HAP-1 (cell line): Measurements from ENCODE around the gene ZPLD1.
A peak's percentile ranks its signal among the peaks of the same experiment; 100 is the strongest.

Experiments
- DNase-seq, 2 experiments: peaks; one replicate each; pipeline ENCODE4 v3.0.0-alpha.2; 2016 to 2020; ENCODE audit warnings: low spot score in 2 of 2
- H3K27me3 ChIP-seq: fragments of 250-450 bp; sonication (Bioruptor Pico); 2 replicates; pipeline ENCODE4 v1.5.1; 2020; ENCODE audit warnings: low read depth, mild to moderate bottlenecking, moderate library complexity
- H3K36me3 ChIP-seq: fragments of 250-450 bp; sonication (Bioruptor Pico); replicated peaks from 2 replicates; pipeline ENCODE4 v1.5.1; 2020; ENCODE audit warnings: mild to moderate bottlenecking
- H3K4me1 ChIP-seq: fragments of 250-450 bp; sonication (Bioruptor Pico); 2 replicates; pipeline ENCODE4 v1.5.1; 2020; ENCODE audit warnings: mild to moderate bottlenecking
- H3K4me3 ChIP-seq: fragments of 250-450 bp; sonication (Bioruptor Pico); 2 replicates; pipeline ENCODE4 v1.5.1; 2020; ENCODE audit warnings: mild to moderate bottlenecking, moderate library complexity
- H3K9me3 ChIP-seq: fragments of 250-450 bp; sonication (Bioruptor Pico); 2 replicates; pipeline ENCODE4 v1.5.1; 2020; ENCODE audit warnings: mild to moderate bottlenecking, moderate library complexity
- in situ Hi-C: fragments of 300-500 bp; cut with MboI; formaldehyde crosslinking; loops from 3 replicates; pipeline ENCODE4 v1.14.3; 2020; ENCODE audit warnings: low sequenced_read_pairs, inconsistent platforms, mixed read lengths

The ZPLD1 gene

GRCh38 chr3:102444101-102444500, 9.3 kb downstream of the ZPLD1 start:
- no peak for DNase-seq
- H3K4me3 ChIP-seq: no peak overlapping the region
- H3K36me3 ChIP-seq: no peaks in the 10 kb centered on the region
- no peaks in the 10 kb centered on the region for H3K9me3 ChIP-seq
- 0 out of 2 replicates have a peak, but pooled peaks cover 4% of the 10 kb centered on the region for H3K27me3 ChIP-seq
- H3K4me1 ChIP-seq: no peaks in the 10 kb centered on the region
- in situ Hi-C loops: no loop called here

GRCh38 chr3:102447272-102447671, 12.5 kb downstream of the ZPLD1 start:
- in situ Hi-C loops: no loop called here
- Histone ChIP-seq H3K9me3 (no peaks in the 10 kb centered on the region), H3K36me3 (no peaks in the 10 kb centered on the region), H3K27me3 (no peaks in the 10 kb centered on the region), H3K4me1 (no peaks in the 10 kb centered on the region), H3K4me3 (no peak overlapping the region)
- DNase-seq: no peak

- no peak for DNase-seq
- Histone ChIP-seq H3K9me3 (no peaks in the 10 kb centered on the region), H3K4me3 (no peak overlapping the region), H3K36me3 (no peaks in the 10 kb centered on the region), H3K4me1 (no peaks in the 10 kb centered on the region), H3K27me3 (no peaks in the 10 kb centered on the region)
- in situ Hi-C loops: no loop called here
These were observed 14.5 kb downstream of the ZPLD1 start for GRCh38 chr3:102449341-102449740.

GRCh38 chr3:102449930-102450329, 15.1 kb downstream of the ZPLD1 start:
- no peak overlapping the region for H3K4me3 ChIP-seq
- H3K9me3 ChIP-seq: no peaks in the 10 kb centered on the region
- DNase-seq: no peak
- no peaks in the 10 kb centered on the region for H3K4me1 ChIP-seq
- in situ Hi-C loops: no loop called here
- H3K27me3 ChIP-seq: no peaks in the 10 kb centered on the region
- no peaks in the 10 kb centered on the region for H3K36me3 ChIP-seq

GRCh38 chr3:102450976-102451375, 16.2 kb downstream of the ZPLD1 start:
- Histone ChIP-seq H3K27me3 (no peaks in the 10 kb centered on the region), H3K36me3 (no peaks in the 10 kb centered on the region), H3K4me3 (no peak overlapping the region), H3K9me3 (no peaks in the 10 kb centered on the region), H3K4me1 (no peaks in the 10 kb centered on the region)
- in situ Hi-C loops: no loop called here
- DNase-seq: no peak

GRCh38 chr3:102451543-102451942, 16.7 kb downstream of the ZPLD1 start:
- Histone ChIP-seq H3K4me3 (no peak overlapping the region), H3K4me1 (no peaks in the 10 kb centered on the region), H3K36me3 (no peaks in the 10 kb centered on the region), H3K9me3 (no peaks in the 10 kb centered on the region), H3K27me3 (no peaks in the 10 kb centered on the region)
- in situ Hi-C loops: no loop called here
- no peak for DNase-seq

- DNase-seq: no peak
- Histone ChIP-seq H3K36me3 (no peaks in the 10 kb centered on the region), H3K27me3 (no peaks in the 10 kb centered on the region), H3K4me3 (no peak overlapping the region), H3K9me3 (no peaks in the 10 kb centered on the region), H3K4me1 (no peaks in the 10 kb centered on the region)
- in situ Hi-C loops: no loop called here
These were observed 19.4 kb downstream of the ZPLD1 start for GRCh38 chr3:102454181-102454580.

- H3K9me3 ChIP-seq: no peaks in the 10 kb centered on the region
- H3K36me3 ChIP-seq: no peaks in the 10 kb centered on the region
- no peak overlapping the region for H3K4me3 ChIP-seq
- no peak for DNase-seq
- H3K27me3 ChIP-seq: no peaks in the 10 kb centered on the region
- in situ Hi-C loops: no loop called here
- no peaks in the 10 kb centered on the region for H3K4me1 ChIP-seq
These were observed 22.8 kb downstream of the ZPLD1 start for GRCh38 chr3:102457644-102458043.

- H3K27me3 ChIP-seq: no peaks in the 10 kb centered on the region
- H3K9me3 ChIP-seq: no peaks in the 10 kb centered on the region
- H3K36me3 ChIP-seq: no peaks in the 10 kb centered on the region
- H3K4me3 ChIP-seq: no peak overlapping the region
- in situ Hi-C loops: no loop called here
- no peaks in the 10 kb centered on the region for H3K4me1 ChIP-seq
- DNase-seq: no peak
These were observed 25.8 kb downstream of the ZPLD1 start for GRCh38 chr3:102460579-102460978.

GRCh38 chr3:102464261-102464660, 29.4 kb downstream of the ZPLD1 start:
- H3K4me1 ChIP-seq: no peaks in the 10 kb centered on the region
- no peaks in the 10 kb centered on the region for H3K36me3 ChIP-seq
- in situ Hi-C loops: no loop called here
- DNase-seq: no peak
- H3K27me3 ChIP-seq: peaks cover 7% of the 10 kb centered on the region
- no peaks in the 10 kb centered on the region for H3K9me3 ChIP-seq
- H3K4me3 ChIP-seq: no peak overlapping the region

- no peaks in the 10 kb centered on the region for H3K36me3 ChIP-seq
- DNase-seq: no peak
- in situ Hi-C loops: no loop called here
These were observed 31.2 kb downstream of the ZPLD1 start for GRCh38 chr3:102466001-102466400.

GRCh38 chr3:102470066-102470465, 35.3 kb downstream of the ZPLD1 start:
- H3K9me3 ChIP-seq: no peaks in the 10 kb centered on the region
- no peak overlapping the region for H3K4me3 ChIP-seq
- no peaks in the 10 kb centered on the region for H3K36me3 ChIP-seq
- H3K27me3 ChIP-seq: peaks cover 14% of the 10 kb centered on the region
- DNase-seq: no peak
- in situ Hi-C loops: no loop called here
- no peaks in the 10 kb centered on the region for H3K4me1 ChIP-seq

More at GRCh38 chr3:102466001-102466400, 31.2 kb downstream of the ZPLD1 start:
- Histone ChIP-seq H3K4me1 (no peaks in the 10 kb centered on the region), H3K9me3 (no peaks in the 10 kb centered on the region), H3K27me3 (peaks cover 7% of the 10 kb centered on the region), H3K4me3 (no peak overlapping the region)

- in situ Hi-C loops: no loop called here
- H3K36me3 ChIP-seq: no peaks in the 10 kb centered on the region
- peaks cover 14% of the 10 kb centered on the region for H3K27me3 ChIP-seq
- peak; percentile 8 to 42 for DNase-seq
- no peaks in the 10 kb centered on the region for H3K4me1 ChIP-seq
- H3K9me3 ChIP-seq: no peaks in the 10 kb centered on the region
- H3K4me3 ChIP-seq: no peak overlapping the region
These were observed 36.2 kb downstream of the ZPLD1 start for GRCh38 chr3:102471001-102471400.

GRCh38 chr3:102471491-102471890, 36.7 kb downstream of the ZPLD1 start:
- DNase-seq: no peak
- H3K36me3 ChIP-seq: no peaks in the 10 kb centered on the region
- H3K27me3 ChIP-seq: peaks cover 14% of the 10 kb centered on the region
- H3K4me1 ChIP-seq: no peaks in the 10 kb centered on the region
- H3K4me3 ChIP-seq: no peak overlapping the region
- in situ Hi-C loops: no loop called here
- no peaks in the 10 kb centered on the region for H3K9me3 ChIP-seq

- Histone ChIP-seq H3K4me1 (no peaks in the 10 kb centered on the region), H3K4me3 (no peak overlapping the region), H3K36me3 (no peaks in the 10 kb centered on the region), H3K27me3 (0 out of 2 replicates have a peak, but pooled peaks cover 7% of the 10 kb centered on the region), H3K9me3 (no peaks in the 10 kb centered on the region)
- in situ Hi-C loops: no loop called here
- no peak for DNase-seq
These were observed 38.8 kb downstream of the ZPLD1 start for GRCh38 chr3:102473648-102474047.
